K562 (cell line): ENCODE measurements around the gene TUBA4B. TPM values are rescaled to one million over a fixed set of nuclear protein-coding genes. Genes with fewer than 3 reads are reported as not detected.

ENCODE experiments used
- ATAC-seq: fragments of 200-7000 bp; cut with Tn5 transposase; 3 replicates; pipeline ENCODE4 v1.9.1; 2020; ENCODE audit warnings: moderate library complexity
- BruUV-seq: library from RNA; stranded (reverse); fragments of 400-500 nt; replicated peaks from 2 replicates; lab custom pipeline; 2021; lab: Mats Ljungman, UMichigan
- CTCF ChIA-PET: fragments of 300-600 bp; formaldehyde crosslinking; extraction: SDS; loops from one replicate; lab custom pipeline; 2021; ENCODE audit warnings: low intra/inter-chr PET ratio; lab: Yijun Ruan, JAX
- POLR2A ChIA-PET: fragments of 300-600, 350-650 bp; sonication (Branson Sonifier 250); formaldehyde crosslinking; extraction: SDS; loops from one replicate; lab custom pipeline; 2021; ENCODE audit warnings: antibody characterized with exemption, inconsistent platforms; lab: Yijun Ruan, JAX
- DNase-seq, 4 experiments: peaks; one replicate each; pipeline versions ENCODE4 v3.0.0 to v3.0.0-alpha.2; 2011 to 2018; ENCODE audit warnings: low spot score in 3 of 4, mixed read lengths in 3 of 4; ENCODE audit errors: extremely low read depth in 1 of 4
- FAIRE-seq: peaks from 2 replicates; lab custom pipeline; 2011; peaks lifted over from hg19 to GRCh38; lab: Jason Lieb, UNC
- H2AFZ ChIP-seq: 2 replicates; pipeline ENCODE4 v1.6.0; 2011; ENCODE audit warnings: low read depth, low read length, control low read depth, inconsistent platforms
- H3K27ac ChIP-seq: fragments of 200-600 bp; 3 replicates; pipeline ENCODE4 v1.8.0; 2011; ENCODE audit warnings: low read depth, mild to moderate bottlenecking, control low read depth, inconsistent platforms, low read length, moderate library complexity, mixed read lengths; ENCODE audit errors: extremely low read depth
- H3K27me3 ChIP-seq, 2 experiments: fragments of 300-600 bp in 1 of 2; 2 replicates in 1 of 2; 3 replicates in 1 of 2; pipeline versions ENCODE4 v1.6.0 to v1.8.0; 2011; ENCODE audit warnings: inconsistent platforms in 2 of 2, low read length in 2 of 2, mild to moderate bottlenecking in 1 of 2, mixed read lengths in 1 of 2, moderate library complexity in 1 of 2; ENCODE audit not compliant: control insufficient read depth in 2 of 2, insufficient read depth in 2 of 2
- H3K36me3 ChIP-seq: fragments of 300-600 bp; 3 replicates; pipeline ENCODE4 v1.8.0; 2011; ENCODE audit warnings: mild to moderate bottlenecking, low read length, inconsistent platforms; ENCODE audit not compliant: control insufficient read depth, insufficient read depth
- H3K4me1 ChIP-seq, 2 experiments: fragments of 200-600 bp in 1 of 2; replicated peaks in 1 of 2; 2 replicates in 1 of 2; 3 replicates in 1 of 2; pipeline versions ENCODE4 v1.5.1 to v1.8.0; 2011; ENCODE audit warnings: inconsistent platforms in 2 of 2, low read length in 2 of 2, mild to moderate bottlenecking in 1 of 2, mixed read lengths in 1 of 2, moderate library complexity in 1 of 2; ENCODE audit not compliant: control insufficient read depth in 2 of 2, insufficient read depth in 2 of 2
- H3K4me2 ChIP-seq: 2 replicates; pipeline ENCODE4 v1.6.1; 2011; ENCODE audit warnings: low read length, control low read depth, inconsistent platforms, mixed read lengths; ENCODE audit not compliant: insufficient read depth
- H3K4me3 ChIP-seq: fragments of 200-600 bp; sonication (generic), shearing (Covaris generic); 2 replicates; pipeline ENCODE4 v1.5.1; 2016; ENCODE audit warnings: control low read depth, inconsistent platforms
- H3K79me2 ChIP-seq: fragments of 200-600 bp; 3 replicates; pipeline ENCODE4 v1.8.0; 2011; ENCODE audit warnings: low read length, inconsistent platforms; ENCODE audit not compliant: control insufficient read depth, insufficient read depth
- H3K9ac ChIP-seq, 2 experiments: 2 replicates each; pipeline versions ENCODE4 v1.6.0 to v1.6.1; 2011; ENCODE audit warnings: low read depth in 2 of 2, low read length in 2 of 2, control low read depth in 1 of 2, inconsistent platforms in 1 of 2, mild to moderate bottlenecking in 1 of 2, mixed read lengths in 1 of 2; ENCODE audit not compliant: insufficient read depth in 1 of 2
- H3K9me1 ChIP-seq: one replicate; pipeline ENCODE4 v1.6.0; 2011; ENCODE audit warnings: inconsistent platforms, mild to moderate bottlenecking, low read length, moderate library complexity; ENCODE audit not compliant: control insufficient read depth, insufficient read depth
- H3K9me3 ChIP-seq: replicated peaks from 2 replicates; pipeline ENCODE4 v1.5.1; 2011; ENCODE audit warnings: low read depth, low read length, inconsistent platforms; ENCODE audit not compliant: control insufficient read depth, insufficient read depth
- H4K20me1 ChIP-seq: replicated peaks from 2 replicates; pipeline ENCODE4 v1.6.1; 2011; ENCODE audit warnings: low read length, inconsistent platforms, mixed read lengths; ENCODE audit not compliant: control insufficient read depth, insufficient read depth
- ATF1 ChIP-seq, 2 experiments: fragments of 450-650 bp in 1 of 2; IDR thresholded peaks; 2 replicates each; pipeline ENCODE4 v1.6.1; 2016; ENCODE audit warnings: missing compliant biosample characterization in 1 of 2, missing genetic modification characterization in 1 of 2
- KAT7 ChIP-seq: sonication (generic); formaldehyde crosslinking; IDR thresholded peaks from 2 replicates; pipeline ENCODE4 v1.8.0; 2022; ENCODE audit warnings: missing genetic modification reagents, mild to moderate bottlenecking, borderline replicate concordance
- KDM4B ChIP-seq, 2 experiments: fragments of 450-650 bp in 1 of 2; sonication (generic) in 1 of 2; IDR thresholded peaks; 2 replicates each; pipeline ENCODE4 v1.6.1; 2016 to 2017; ENCODE audit warnings: borderline replicate concordance in 2 of 2, antibody characterized with exemption in 1 of 2, low read depth in 1 of 2, mild to moderate bottlenecking in 1 of 2
- MTA1 ChIP-seq: fragments of 450-650 bp; IDR thresholded peaks from 2 replicates; pipeline ENCODE4 v1.6.1; 2017; ENCODE audit warnings: borderline replicate concordance
- PCBP2 ChIP-seq: fragments of 200-400 bp; formaldehyde crosslinking; IDR thresholded peaks from 2 replicates; pipeline ENCODE4 v1.6.1; 2018; ENCODE audit warnings: low read length, low read depth, mild to moderate bottlenecking, moderate library complexity; ENCODE audit not compliant: poor library complexity, severe bottlenecking
- TRIM28 ChIP-seq: fragments of 450-650 bp; IDR thresholded peaks from 2 replicates; pipeline ENCODE4 v1.6.1; 2017
- ZNF263 ChIP-seq: sonication (generic); formaldehyde crosslinking; IDR thresholded peaks from 2 replicates; pipeline ENCODE4 v1.8.0; 2022; ENCODE audit warnings: mild to moderate bottlenecking, missing genetic modification reagents, borderline replicate concordance
- WGBS: fragments of 100-300 bp; shearing (Covaris generic); methylation state at CpG from one replicate; pipeline ENCODE4 v1.1.6; 2016; ENCODE audit warnings: low coverage, mixed read lengths; ENCODE audit not compliant: insufficient coverage; ENCODE audit errors: missing lambda C conversion rate; 5-methylcytosine and 5-hydroxymethylcytosine counted together
- in situ Hi-C: fragments of 300-500 bp; cut with MboI; formaldehyde crosslinking; loops from 4 replicates; pipeline ENCODE4 v1.15.0; 2018; ENCODE audit warnings: inconsistent platforms, mixed read lengths
- intact Hi-C: fragments of 100-400 bp; cut with micrococcal nuclease; formaldehyde crosslinking; loops from 2 replicates; pipeline ENCODE4 v1.14.2; 2022
- polyA plus RNA-seq, 8 experiments: library from polyadenylated mRNA; depleted of rRNA in 4 of 8; stranded (reverse) in 5 of 8; unstranded in 3 of 8; fragments of >200 nt; fragmentation: Nextera tagmentation in 2 of 8; fragmentation: Illumina TruSeq in 1 of 8; extraction: Ambion mirVana in 2 of 8; extraction: Trizol in 1 of 8; gene quantifications; 2 replicates each; pipeline versions ENCODE4 v1.2.1 to v1.2.3, GENCODE V29; 2011 to 2014; ENCODE audit warnings: inconsistent platforms in 1 of 8, missing spikeins in 1 of 8
- total RNA-seq, 7 experiments: library from RNA; depleted of rRNA in 6 of 7; stranded (reverse); fragments of >200 nt in 6 of 7; fragmentation: Illumina TruSeq in 2 of 7; extraction: Trizol in 2 of 7; gene quantifications; 2 replicates each; pipeline versions ENCODE4 v1.2.1 to v1.2.3, GENCODE V29; 2011 to 2021; ENCODE audit warnings: low replicate concordance in 1 of 7
- TF ChIP-seq, protein P1 (sequence below): fragments of 450-650 bp; formaldehyde crosslinking; IDR thresholded peaks from 2 replicates; pipeline ENCODE4 v1.4.0; 2022; ENCODE audit warnings: mild to moderate bottlenecking, moderate library complexity

The TUBA4B gene
- total and polyA plus RNA-seq, 9 of the 15 experiments (the other 6 are each of a cell fraction or from before 2014, with no cell fraction given), result 0.04 TPM; not detected in 8

DNA sequence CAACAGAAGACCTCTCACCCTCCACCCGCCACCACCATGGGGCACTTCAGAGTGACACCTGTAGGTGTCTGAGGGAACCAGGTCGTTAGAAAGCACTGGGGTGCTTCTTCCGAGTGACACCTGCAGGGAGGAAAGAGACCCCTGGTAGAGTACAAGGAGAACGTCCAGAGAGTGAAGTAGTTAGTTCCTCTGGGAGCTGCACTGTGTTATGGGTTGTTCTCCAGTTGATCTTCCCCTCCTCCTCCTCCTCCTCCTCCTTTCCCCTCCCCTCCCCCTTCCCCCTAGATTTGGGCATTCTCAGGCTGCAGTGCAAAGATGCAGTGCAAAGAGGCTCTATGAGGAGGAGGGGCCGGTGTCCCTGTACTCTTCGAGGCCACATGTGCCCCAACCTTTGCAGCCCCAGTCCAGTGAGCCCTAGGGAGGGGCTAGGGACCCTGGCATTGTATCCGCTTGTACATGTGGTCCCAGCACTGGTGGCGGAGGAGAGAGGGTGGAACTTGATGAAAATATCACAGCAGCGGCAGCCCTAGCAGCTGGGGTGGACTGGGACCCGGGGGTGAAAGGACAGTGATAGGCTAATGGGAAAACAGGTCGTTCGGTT, 27.0 kb downstream of the TUBA4B start:
- in situ Hi-C loops, result no loop called here
- Histone ChIP-seq H3K27ac (peak overlapping the region; percentile 87), H3K4me3 (peak overlapping the region; percentile 34), H3K79me2 (no peaks in the 10 kb centered on the region), H3K9ac (peak overlapping the region; percentile 11 to 48; a peak in 3 of 4 replicates), H3K9me1 (peaks cover 5% of the 10 kb centered on the region), H3K4me1 (peaks cover 42 to 60% of the 10 kb centered on the region in 2 experiments), H3K36me3 (no peaks in the 10 kb centered on the region), H2AFZ (peak overlapping the region; percentile 91), H4K20me1 (no peaks in the 10 kb centered on the region), H3K4me2 (peak overlapping the region; percentile 90), H3K27me3 (no peaks in the 10 kb centered on the region), H3K9me3 (no peaks in the 10 kb centered on the region)
- DNase-seq (peak in 3 of 4 experiments; percentile 29 to 43 (median 36)), ATAC-seq (no peak), FAIRE-seq (no peak)
- intact Hi-C loops, result loop anchor here (1.0 to 5.0 kb wide), 6 partner anchors 14 to 317 kb away; partner anchors contain the start of genes ABCB6, NHEJ1, STK11IP and TUBA4A
- ChIA-PET POLR2A (interaction anchor here (1.0 to 1.6 kb wide), 3 partner anchors 13 to 28 kb away, joined by 3 to 6 read pairs (median 3); no protein-coding TSS in a partner anchor), CTCF (interaction anchor here (4.3 kb wide), 1 partner anchor 15 kb away, joined by 28 read pairs; no protein-coding TSS in a partner anchor)
- TSS peak; percentile 64 for BruUV-seq
- WGBS, result 35% methylated on average over 8 of the region's 12 CpGs
- TF ChIP-seq, protein P1, sequence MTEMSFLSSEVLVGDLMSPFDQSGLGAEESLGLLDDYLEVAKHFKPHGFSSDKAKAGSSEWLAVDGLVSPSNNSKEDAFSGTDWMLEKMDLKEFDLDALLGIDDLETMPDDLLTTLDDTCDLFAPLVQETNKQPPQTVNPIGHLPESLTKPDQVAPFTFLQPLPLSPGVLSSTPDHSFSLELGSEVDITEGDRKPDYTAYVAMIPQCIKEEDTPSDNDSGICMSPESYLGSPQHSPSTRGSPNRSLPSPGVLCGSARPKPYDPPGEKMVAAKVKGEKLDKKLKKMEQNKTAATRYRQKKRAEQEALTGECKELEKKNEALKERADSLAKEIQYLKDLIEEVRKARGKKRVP (CRISPR knock-in tag), result no peak
- peak; percentile 83; the same call in 1 of the 2 replicates for TF ChIP-seq MTA1
- TF ChIP-seq PCBP2, result no peak
- TF ChIP-seq ATF1 (CRISPR knock-in tag; IDR thresholded peaks at IDR 0.05), result no peak
- peak; percentile 64 for TF ChIP-seq ATF1 (tag; IDR thresholded peaks at IDR 0.05)
- peak; percentile 76; the same call in 1 of the 2 replicates for TF ChIP-seq ZNF263 (CRISPR knock-in tag)
- TF ChIP-seq KAT7, result 0 out of 2 replicates have a peak, but pooled peaks have one; percentile 52
- no peak for TF ChIP-seq TRIM28
- 0 out of 4 replicates have a peak, but pooled peaks of 1 of the 2 experiments have one; percentile 43 for TF ChIP-seq KDM4B (IDR thresholded peaks at IDR 0.05; ENCODE audit: borderline replicate concordance in 2 of 2, low read depth in 1 of 2)
